OCI-LY1 (cell line): ENCODE results near the gene IMMP2L.

Experiments
- H2AFZ ChIP-seq: fragments of 200-600 bp; sonication (generic), shearing (Covaris generic); 2 replicates; pipeline ENCODE4 v1.6.0; 2014; ENCODE audit warnings: antibody characterized with exemption, mild to moderate bottlenecking, low read length
- H3F3A ChIP-seq: fragments of 200-600 bp; sonication (generic), shearing (Covaris generic); 2 replicates; pipeline ENCODE4 v1.6.0; 2014; ENCODE audit warnings: mild to moderate bottlenecking, antibody characterized with exemption, low read length, moderate library complexity; ENCODE audit not compliant: insufficient read depth
- H3K27ac ChIP-seq: fragments of 200-600 bp; sonication (generic); 2 replicates; pipeline ENCODE4 v1.5.1; 2014; ENCODE audit warnings: low read length, mixed run types, mild to moderate bottlenecking, low read depth; ENCODE audit not compliant: poor library complexity, severe bottlenecking
- H3K27me3 ChIP-seq: fragments of 200-600 bp; sonication (generic); 2 replicates; pipeline ENCODE4 v1.6.0; 2014; ENCODE audit warnings: antibody characterized with exemption, mild to moderate bottlenecking, low read length, moderate library complexity; ENCODE audit not compliant: insufficient read depth
- H3K36me3 ChIP-seq: fragments of 200-600 bp; sonication (generic); 2 replicates; pipeline ENCODE4 v1.6.1; 2014; ENCODE audit warnings: mild to moderate bottlenecking, antibody characterized with exemption, low read length, moderate library complexity, mixed read lengths; ENCODE audit not compliant: insufficient read depth
- H3K4me1 ChIP-seq: fragments of 200-600 bp; sonication (generic); 2 replicates; pipeline ENCODE4 v1.5.1; 2014; ENCODE audit warnings: mild to moderate bottlenecking, low read length, moderate library complexity; ENCODE audit not compliant: insufficient read depth, severe bottlenecking
- H3K4me2 ChIP-seq: fragments of 200-600 bp; sonication (generic), shearing (Covaris generic); 2 replicates; pipeline ENCODE4 v1.6.1; 2014; ENCODE audit warnings: low read length
- H3K4me3 ChIP-seq: fragments of 200-600 bp; sonication (generic); 2 replicates; pipeline ENCODE4 v1.5.1; 2014; ENCODE audit warnings: low read length, low read depth, mild to moderate bottlenecking, mixed read lengths; ENCODE audit not compliant: poor library complexity, severe bottlenecking
- H3K79me2 ChIP-seq: fragments of 200-600 bp; shearing (Covaris generic); 2 replicates; pipeline ENCODE4 v1.6.1; 2016; ENCODE audit warnings: mixed run types, low read length, mixed read lengths; ENCODE audit not compliant: insufficient read depth
- H3K9ac ChIP-seq: fragments of 200-600 bp; sonication (generic), shearing (Covaris generic); 2 replicates; pipeline ENCODE4 v1.6.1; 2014; ENCODE audit warnings: mild to moderate bottlenecking, low read length, mixed read lengths
- H3K9me2 ChIP-seq: fragments of 200-600 bp; sonication (generic), shearing (Covaris generic); 2 replicates; pipeline ENCODE4 v1.6.1; 2014; ENCODE audit warnings: low read depth, mild to moderate bottlenecking, low read length, mixed read lengths
- H3K9me3 ChIP-seq: fragments of 200-600 bp; shearing (Covaris generic); 2 replicates; pipeline ENCODE4 v1.6.1; 2014; ENCODE audit warnings: low read length, mixed read lengths
- H4K20me1 ChIP-seq: fragments of 200-600 bp; sonication (generic), shearing (Covaris generic); 2 replicates; pipeline ENCODE4 v1.6.0; 2016; ENCODE audit warnings: mild to moderate bottlenecking, low read length; ENCODE audit not compliant: insufficient read depth
- CTCF ChIP-seq: fragments of 200-600 bp; sonication (generic), shearing (Covaris generic); IDR thresholded peaks from 2 replicates; pipeline ENCODE4 v1.5.1; 2017; ENCODE audit warnings: mild to moderate bottlenecking, antibody characterized with exemption, low read length, moderate library complexity, mixed read lengths
- EZH2 ChIP-seq: fragments of 200-600 bp; sonication (generic), shearing (Covaris generic); IDR thresholded peaks from 2 replicates; pipeline ENCODE4 v1.8.0; 2017; ENCODE audit warnings: borderline replicate concordance, mixed run types, mild to moderate bottlenecking, antibody characterized with exemption, low read length, moderate library complexity, mixed read lengths

IMMP2L gene

DNA sequence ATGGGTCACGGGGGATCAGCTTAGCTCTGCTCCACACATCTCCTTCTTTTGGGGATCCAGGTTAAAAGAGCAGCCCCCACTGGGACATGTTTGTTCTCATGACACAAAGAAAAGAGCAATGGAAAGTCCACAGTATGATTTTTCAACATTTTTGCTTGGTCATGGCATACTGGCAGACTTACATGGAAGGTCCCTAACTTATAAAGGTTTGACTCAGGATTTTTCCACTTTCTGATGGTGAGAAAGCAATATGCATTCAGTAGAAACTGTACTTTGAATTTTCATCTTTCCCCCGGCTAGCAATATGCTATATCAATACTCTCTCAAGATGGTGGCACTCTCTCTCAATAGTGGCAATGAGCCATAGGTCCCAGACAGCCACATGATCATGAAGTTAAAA, 699.0 kb downstream of the IMMP2L start:
- Histone ChIP-seq H3K27me3 (no peaks in the 10 kb centered on the region), H3F3A (no peaks in the 10 kb centered on the region), H3K27ac (no peak overlapping the region), H4K20me1 (no peaks in the 10 kb centered on the region), H3K9ac (no peak overlapping the region), H2AFZ (no peak overlapping the region), H3K36me3 (no peaks in the 10 kb centered on the region), H3K4me2 (no peak overlapping the region), H3K4me3 (no peak overlapping the region), H3K9me3 (no peaks in the 10 kb centered on the region), H3K4me1 (peaks cover 9% of the 10 kb centered on the region), H3K9me2 (no peaks in the 10 kb centered on the region), H3K79me2 (no peaks in the 10 kb centered on the region)
- no peak for TF ChIP-seq CTCF
- TF ChIP-seq EZH2 = no peak

- Histone ChIP-seq H3K27ac (no peak overlapping the region), H3K36me3 (no peaks in the 10 kb centered on the region), H3K4me3 (no peak overlapping the region), H3K4me1 (no peaks in the 10 kb centered on the region), H3K79me2 (no peaks in the 10 kb centered on the region), H4K20me1 (no peaks in the 10 kb centered on the region), H3K27me3 (no peaks in the 10 kb centered on the region), H2AFZ (no peak overlapping the region), H3K9ac (no peak overlapping the region), H3K4me2 (no peak overlapping the region), H3K9me3 (no peaks in the 10 kb centered on the region), H3K9me2 (no peaks in the 10 kb centered on the region), H3F3A (no peaks in the 10 kb centered on the region)
- TF ChIP-seq EZH2 = no peak
Observed at GRCh38 chr7:110861163-110861562, 701.1 kb downstream of the IMMP2L start.

- no peaks in the 10 kb centered on the region for H4K20me1 ChIP-seq
Observed at GRCh38 chr7:110857106-110857505, 705.2 kb downstream of the IMMP2L start.

More at GRCh38 chr7:110857106-110857505, 705.2 kb downstream of the IMMP2L start:
- no peaks in the 10 kb centered on the region for H3F3A ChIP-seq
- H3K27ac ChIP-seq = no peak overlapping the region
- H3K36me3 ChIP-seq = no peaks in the 10 kb centered on the region
- H3K9me3 ChIP-seq = no peaks in the 10 kb centered on the region
- no peaks in the 10 kb centered on the region for H3K9me2 ChIP-seq
- H2AFZ ChIP-seq = no peak overlapping the region
- H3K79me2 ChIP-seq = no peaks in the 10 kb centered on the region
- no peak overlapping the region for H3K4me3 ChIP-seq
- no peak overlapping the region for H3K4me2 ChIP-seq
- H3K4me1 ChIP-seq = no peaks in the 10 kb centered on the region
- TF ChIP-seq EZH2 (no peak), CTCF (no peak)
- H3K27me3 ChIP-seq = no peaks in the 10 kb centered on the region
- no peak overlapping the region for H3K9ac ChIP-seq
